Measurements from ENCODE around the gene HDGFL1.

Gene HDGFL1

DNA sequence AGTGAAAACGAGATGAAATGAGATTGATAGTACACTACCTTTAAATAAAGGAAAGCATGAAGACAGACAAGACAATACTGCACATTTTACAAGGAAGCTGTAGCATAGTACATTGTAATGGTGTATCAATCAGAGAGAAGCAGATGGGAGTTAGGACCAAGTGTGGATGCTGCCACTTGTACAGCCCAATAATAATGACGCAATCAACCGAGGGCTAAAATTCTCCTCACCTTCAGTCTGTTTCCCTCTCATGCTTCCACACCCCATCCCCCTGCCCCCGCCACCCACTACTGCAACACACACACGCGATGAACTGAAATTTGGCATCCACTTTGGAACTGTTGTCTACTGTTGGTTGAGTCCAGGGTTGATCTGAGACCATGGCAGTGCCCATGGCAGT lies 12.4 kb upstream of the HDGFL1 start:
- in situ Hi-C loops (cut with HindIII; ENCODE audit: low pct_ligation_motif_present, low sequenced_read_pairs), result no loop called here
- TF ChIP-seq, protein P1, sequence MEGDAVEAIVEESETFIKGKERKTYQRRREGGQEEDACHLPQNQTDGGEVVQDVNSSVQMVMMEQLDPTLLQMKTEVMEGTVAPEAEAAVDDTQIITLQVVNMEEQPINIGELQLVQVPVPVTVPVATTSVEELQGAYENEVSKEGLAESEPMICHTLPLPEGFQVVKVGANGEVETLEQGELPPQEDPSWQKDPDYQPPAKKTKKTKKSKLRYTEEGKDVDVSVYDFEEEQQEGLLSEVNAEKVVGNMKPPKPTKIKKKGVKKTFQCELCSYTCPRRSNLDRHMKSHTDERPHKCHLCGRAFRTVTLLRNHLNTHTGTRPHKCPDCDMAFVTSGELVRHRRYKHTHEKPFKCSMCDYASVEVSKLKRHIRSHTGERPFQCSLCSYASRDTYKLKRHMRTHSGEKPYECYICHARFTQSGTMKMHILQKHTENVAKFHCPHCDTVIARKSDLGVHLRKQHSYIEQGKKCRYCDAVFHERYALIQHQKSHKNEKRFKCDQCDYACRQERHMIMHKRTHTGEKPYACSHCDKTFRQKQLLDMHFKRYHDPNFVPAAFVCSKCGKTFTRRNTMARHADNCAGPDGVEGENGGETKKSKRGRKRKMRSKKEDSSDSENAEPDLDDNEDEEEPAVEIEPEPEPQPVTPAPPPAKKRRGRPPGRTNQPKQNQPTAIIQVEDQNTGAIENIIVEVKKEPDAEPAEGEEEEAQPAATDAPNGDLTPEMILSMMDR (IDR thresholded peaks at IDR 0.05; ENCODE audit: low read depth, low read length, missing control alignments), result no peak
- no peak overlapping the region for H3K4me3 ChIP-seq (ENCODE audit: low read depth, low read length)
- H3K36me3 ChIP-seq (replicated peaks), result no peaks in the 10 kb centered on the region
- H3K27me3 ChIP-seq (replicated peaks), result no peaks in the 10 kb centered on the region
- no peak overlapping the region for H3K27ac ChIP-seq
- no peak for DNase-seq

DNA sequence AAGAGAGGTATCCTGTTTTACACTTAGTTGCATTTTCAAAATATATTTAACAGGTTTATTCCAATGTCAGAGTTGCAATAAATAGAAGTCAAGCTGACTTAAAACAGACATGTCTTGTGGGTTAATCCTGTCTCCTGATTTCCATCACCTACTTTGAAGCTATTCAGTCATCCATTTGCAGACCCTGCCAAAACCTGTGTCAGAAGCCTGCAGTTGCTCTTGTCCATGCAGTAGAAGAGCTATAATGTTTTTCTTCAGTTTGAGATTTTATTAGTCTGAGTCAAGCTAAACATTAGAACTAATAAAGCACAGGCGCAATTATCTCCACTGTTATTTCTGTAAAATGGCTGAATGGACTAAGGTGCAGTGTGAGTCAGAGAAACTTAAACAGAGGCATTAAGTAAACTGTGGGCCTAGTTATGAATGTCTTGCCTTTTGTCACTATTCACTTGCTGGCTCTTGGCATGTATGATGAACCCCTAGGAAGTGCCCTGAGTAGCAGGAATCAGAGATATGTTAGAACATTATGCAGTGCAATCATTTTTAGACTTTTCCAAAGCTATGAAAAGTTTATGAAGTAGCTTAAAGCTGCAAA lies 11.0 kb upstream of the HDGFL1 start:
- no peak overlapping the region for H3K27ac ChIP-seq
- H3K4me3 ChIP-seq (ENCODE audit: low read depth, low read length), result no peak overlapping the region
- DNase-seq, result no peak
- in situ Hi-C loops (cut with HindIII; ENCODE audit: low pct_ligation_motif_present, low sequenced_read_pairs), result no loop called here
- TF ChIP-seq, protein P1 (IDR thresholded peaks at IDR 0.05; ENCODE audit: low read depth, low read length, missing control alignments), result no peak
- H3K36me3 ChIP-seq (replicated peaks), result no peaks in the 10 kb centered on the region
- H3K27me3 ChIP-seq (replicated peaks), result no peaks in the 10 kb centered on the region

DNA sequence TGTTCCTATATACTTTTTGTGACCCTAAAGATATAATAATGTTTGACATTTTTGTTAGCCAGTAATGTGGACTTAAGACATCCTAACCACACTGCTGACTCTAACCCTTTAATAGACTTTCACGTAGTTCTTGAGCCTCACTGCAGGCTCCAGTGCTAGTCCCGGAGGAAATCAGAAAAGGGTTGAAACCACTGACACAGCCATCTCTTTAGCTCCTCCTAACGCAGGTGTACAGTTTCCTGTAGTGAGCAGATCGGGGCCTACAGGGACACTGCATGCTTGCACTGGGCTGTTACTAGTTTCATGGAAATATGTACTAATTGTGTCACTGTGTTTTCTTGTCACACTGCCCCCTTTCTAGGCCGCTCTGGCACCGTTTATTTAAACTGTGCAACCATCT lies 512 bp upstream of the HDGFL1 start:
- Histone ChIP-seq H3K36me3 (replicated peaks) (no peaks in the 10 kb centered on the region), H3K27me3 (replicated peaks) (no peaks in the 10 kb centered on the region), H3K27ac (no peak overlapping the region), H3K4me3 (ENCODE audit: low read depth, low read length) (no peak overlapping the region)
- no peak for DNase-seq
- in situ Hi-C loops (cut with HindIII; ENCODE audit: low pct_ligation_motif_present, low sequenced_read_pairs), result no loop called here
- TF ChIP-seq, protein P1 (IDR thresholded peaks at IDR 0.05; ENCODE audit: low read depth, low read length, missing control alignments), result no peak

DNA sequence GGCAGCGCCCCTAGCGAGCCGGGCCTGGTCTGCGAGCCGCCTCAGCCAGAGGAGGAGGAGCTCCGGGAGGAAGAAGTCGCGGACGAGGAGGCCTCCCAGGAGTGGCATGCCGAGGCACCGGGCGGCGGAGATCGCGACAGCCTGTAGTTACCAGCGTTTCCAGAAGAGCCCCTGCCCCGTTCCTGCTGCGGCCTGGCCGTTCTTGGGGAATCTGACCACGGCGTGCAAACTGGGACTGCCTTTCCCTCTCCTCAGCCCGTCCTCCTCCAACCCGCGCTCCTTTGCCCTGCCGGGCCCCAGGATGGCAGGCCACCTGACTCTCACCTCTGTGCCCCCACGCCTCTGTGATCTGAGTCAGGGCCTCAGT lies 802 bp downstream of the HDGFL1 start:
- Histone ChIP-seq H3K4me3 (ENCODE audit: low read depth, low read length) (no peak overlapping the region), H3K27me3 (replicated peaks) (no peaks in the 10 kb centered on the region), H3K27ac (no peak overlapping the region), H3K36me3 (replicated peaks) (no peaks in the 10 kb centered on the region)
- in situ Hi-C loops (cut with HindIII; ENCODE audit: low pct_ligation_motif_present, low sequenced_read_pairs), result no loop called here
- TF ChIP-seq, protein P1 (IDR thresholded peaks at IDR 0.05; ENCODE audit: low read depth, low read length, missing control alignments), result no peak
- DNase-seq, result no peak

DNA sequence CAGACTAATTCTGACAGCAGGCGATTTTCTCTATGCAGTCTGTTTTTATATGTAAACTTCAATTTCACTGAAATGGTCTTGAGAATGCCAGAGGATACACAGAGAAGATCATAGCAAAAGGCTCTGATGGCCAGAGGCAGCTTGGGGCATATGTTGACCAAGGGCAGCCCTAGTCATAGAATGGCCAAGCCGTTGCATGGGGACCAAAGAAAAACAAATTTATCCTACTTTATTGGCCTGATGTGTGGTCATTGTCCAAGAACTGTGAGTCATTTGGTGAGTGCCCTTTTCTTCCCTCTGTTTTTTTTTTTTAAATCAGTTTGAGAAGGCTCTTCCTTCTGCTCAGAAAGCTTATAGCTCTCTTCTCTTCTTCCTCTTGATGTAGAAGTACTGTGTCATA lies 5.8 kb downstream of the HDGFL1 start:
- Histone ChIP-seq H3K27me3 (replicated peaks) (no peaks in the 10 kb centered on the region), H3K4me3 (ENCODE audit: low read depth, low read length) (no peak overlapping the region), H3K36me3 (replicated peaks) (no peaks in the 10 kb centered on the region), H3K27ac (no peak overlapping the region)
- TF ChIP-seq, protein P1 (IDR thresholded peaks at IDR 0.05; ENCODE audit: low read depth, low read length, missing control alignments), result no peak
- in situ Hi-C loops (cut with HindIII; ENCODE audit: low pct_ligation_motif_present, low sequenced_read_pairs), result no loop called here
- no peak for DNase-seq

DNA sequence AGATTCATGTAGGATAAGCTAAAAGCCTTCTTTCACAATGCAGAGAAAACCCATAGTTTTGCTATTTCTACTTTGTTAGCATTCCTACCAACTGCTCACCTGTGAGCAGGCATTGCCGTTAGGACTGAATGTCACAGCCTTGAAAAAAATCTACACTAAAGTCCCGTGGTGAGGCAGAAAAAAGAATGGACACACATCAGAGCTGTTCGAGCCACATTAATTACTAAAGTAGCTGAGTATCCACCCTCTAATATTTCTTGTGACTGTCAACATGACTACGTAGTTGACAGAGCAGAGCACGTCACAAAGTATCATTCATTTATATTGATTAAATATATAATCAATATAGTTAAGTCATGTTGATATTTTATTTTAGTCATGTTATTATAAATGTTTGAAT lies 10.1 kb downstream of the HDGFL1 start:
- H3K36me3 ChIP-seq (replicated peaks), result no peaks in the 10 kb centered on the region
- H3K27ac ChIP-seq, result no peak overlapping the region
- no peaks in the 10 kb centered on the region for H3K27me3 ChIP-seq (replicated peaks)
- H3K4me3 ChIP-seq (ENCODE audit: low read depth, low read length), result no peak overlapping the region
- TF ChIP-seq, protein P1 (IDR thresholded peaks at IDR 0.05; ENCODE audit: low read depth, low read length, missing control alignments), result no peak
- DNase-seq, result no peak
- in situ Hi-C loops (cut with HindIII; ENCODE audit: low pct_ligation_motif_present, low sequenced_read_pairs), result no loop called here
